ENCODE data around the gene CMTM4. TPM values are rescaled to one million over a fixed set of nuclear protein-coding genes. Genes with fewer than 3 reads are reported as not detected.
"Not testable (repeated sequence)": the region's sequence is repeated elsewhere in the genome, so short reads cannot be mapped to it uniquely, and the experiment has no call there.

CMTM4 gene
- total RNA-seq, 1 donor from 2014 or later = 32.5 TPM

DNA sequence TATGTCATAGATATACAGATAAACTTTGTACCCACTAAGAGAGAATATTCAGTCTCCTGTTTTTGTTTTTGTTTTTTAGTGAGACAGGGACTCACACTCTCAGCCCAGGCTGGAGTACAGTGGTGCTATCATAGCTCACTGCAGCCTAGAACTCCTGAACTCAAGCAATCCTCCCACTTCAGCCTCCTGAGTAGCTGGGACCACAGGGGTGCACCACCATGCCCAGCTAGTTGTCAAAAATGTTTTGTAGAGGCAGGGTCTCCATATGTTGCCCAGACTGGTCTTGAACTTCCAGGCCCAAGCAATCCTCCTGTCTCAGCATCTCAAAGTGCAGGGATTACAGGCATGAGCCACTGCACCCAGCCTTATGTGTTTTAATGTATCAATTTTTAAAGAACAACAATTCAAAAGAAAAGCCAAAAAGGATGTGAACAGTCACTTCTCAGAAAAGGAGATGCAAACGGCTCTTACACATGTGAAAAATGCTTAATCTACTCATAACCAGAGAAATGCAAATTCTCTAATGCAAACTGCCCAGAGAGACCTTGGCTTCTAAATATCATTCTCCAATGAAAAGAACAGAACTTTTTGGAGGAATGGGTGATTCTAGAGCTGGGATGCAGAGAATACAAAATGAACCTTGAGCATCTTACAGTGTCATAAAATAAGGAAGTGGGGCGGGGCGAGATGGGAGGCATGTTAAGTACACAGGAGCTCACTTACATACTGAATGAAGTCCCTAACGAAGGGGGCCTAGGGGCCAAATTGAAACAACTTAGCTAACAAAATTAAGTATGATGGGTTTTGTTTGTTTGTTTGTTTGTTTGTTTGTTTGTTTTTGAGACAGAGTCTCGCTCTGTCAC, 99.3 kb downstream of the CMTM4 start:
- H3K27me3 Mint-ChIP-seq (ENCODE audit: low read depth) = no peaks in the 10 kb centered on the region
- TF ChIP-seq, protein P1, sequence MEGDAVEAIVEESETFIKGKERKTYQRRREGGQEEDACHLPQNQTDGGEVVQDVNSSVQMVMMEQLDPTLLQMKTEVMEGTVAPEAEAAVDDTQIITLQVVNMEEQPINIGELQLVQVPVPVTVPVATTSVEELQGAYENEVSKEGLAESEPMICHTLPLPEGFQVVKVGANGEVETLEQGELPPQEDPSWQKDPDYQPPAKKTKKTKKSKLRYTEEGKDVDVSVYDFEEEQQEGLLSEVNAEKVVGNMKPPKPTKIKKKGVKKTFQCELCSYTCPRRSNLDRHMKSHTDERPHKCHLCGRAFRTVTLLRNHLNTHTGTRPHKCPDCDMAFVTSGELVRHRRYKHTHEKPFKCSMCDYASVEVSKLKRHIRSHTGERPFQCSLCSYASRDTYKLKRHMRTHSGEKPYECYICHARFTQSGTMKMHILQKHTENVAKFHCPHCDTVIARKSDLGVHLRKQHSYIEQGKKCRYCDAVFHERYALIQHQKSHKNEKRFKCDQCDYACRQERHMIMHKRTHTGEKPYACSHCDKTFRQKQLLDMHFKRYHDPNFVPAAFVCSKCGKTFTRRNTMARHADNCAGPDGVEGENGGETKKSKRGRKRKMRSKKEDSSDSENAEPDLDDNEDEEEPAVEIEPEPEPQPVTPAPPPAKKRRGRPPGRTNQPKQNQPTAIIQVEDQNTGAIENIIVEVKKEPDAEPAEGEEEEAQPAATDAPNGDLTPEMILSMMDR (IDR thresholded peaks at IDR 0.05) = no peak
- H3K4me1 Mint-ChIP-seq (ENCODE audit: low read depth) = no peaks in the 10 kb centered on the region
- H3K9me3 Mint-ChIP-seq (ENCODE audit: low read depth) = peaks cover 3% of the 10 kb centered on the region
- H3K27ac Mint-ChIP-seq (ENCODE audit: unreplicated experiment) = no peak overlapping the region
- DNase-seq (ENCODE audit: low spot score) = no peak
- no peak overlapping the region for H3K4me3 Mint-ChIP-seq (ENCODE audit: unreplicated experiment)
- no peaks in the 10 kb centered on the region for H3K36me3 Mint-ChIP-seq (ENCODE audit: low read depth)

DNA sequence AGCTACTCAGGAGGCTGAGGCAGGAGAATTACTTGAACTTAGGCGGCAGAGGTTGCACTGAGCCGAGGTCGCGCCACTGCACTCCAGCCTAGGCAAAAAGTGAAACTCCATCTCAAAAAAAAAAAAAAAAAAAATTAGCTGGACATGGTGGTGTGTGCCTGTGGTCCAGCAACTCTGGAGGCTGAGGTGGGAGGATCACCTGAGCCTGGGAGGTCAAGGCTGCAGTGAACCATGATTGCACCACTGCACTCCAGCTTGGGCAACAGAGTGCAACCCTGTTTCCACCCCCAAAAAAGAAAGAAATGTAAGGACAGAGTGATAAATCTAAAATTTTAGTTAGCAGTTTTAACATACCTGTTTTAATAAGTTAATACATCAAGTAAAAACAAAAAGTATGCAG, 100.0 kb downstream of the CMTM4 start:
- not testable (repeated sequence) for H3K27me3 Mint-ChIP-seq (ENCODE audit: low read depth); H3K4me1 Mint-ChIP-seq (ENCODE audit: low read depth); H3K36me3 Mint-ChIP-seq (ENCODE audit: low read depth); H3K4me3 Mint-ChIP-seq (ENCODE audit: unreplicated experiment); DNase-seq (ENCODE audit: low spot score); H3K9me3 Mint-ChIP-seq (ENCODE audit: low read depth); H3K27ac Mint-ChIP-seq (ENCODE audit: unreplicated experiment)

DNA sequence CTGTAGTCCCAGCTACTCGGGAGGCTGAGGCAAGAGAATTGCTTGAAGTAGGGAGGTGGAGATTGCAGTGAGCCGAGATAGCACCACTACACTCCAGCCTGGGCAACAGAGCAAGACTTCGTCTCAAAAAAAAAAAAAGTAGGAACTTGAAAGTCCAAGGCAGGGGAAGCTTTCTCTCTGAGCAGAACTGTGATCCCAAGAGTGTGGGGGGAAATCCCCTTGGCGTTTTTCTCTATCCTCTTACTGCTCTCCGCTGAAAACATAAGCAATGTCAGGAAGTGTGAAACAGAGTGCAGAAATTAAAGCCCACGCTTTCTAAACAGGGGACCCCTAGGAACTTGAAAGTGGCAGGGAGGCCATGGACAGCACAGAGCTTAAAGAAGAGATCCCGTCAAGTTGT, 101.8 kb downstream of the CMTM4 start:
- H3K4me3 Mint-ChIP-seq (ENCODE audit: unreplicated experiment) = no peak overlapping the region
- TF ChIP-seq, protein P1 (IDR thresholded peaks at IDR 0.05) = no peak
- H3K27ac Mint-ChIP-seq (ENCODE audit: unreplicated experiment) = no peak overlapping the region
- no peaks in the 10 kb centered on the region for H3K36me3 Mint-ChIP-seq (ENCODE audit: low read depth)
- DNase-seq (ENCODE audit: low spot score) = no peak
- no peaks in the 10 kb centered on the region for H3K27me3 Mint-ChIP-seq (ENCODE audit: low read depth)
- peaks cover 3% of the 10 kb centered on the region for H3K9me3 Mint-ChIP-seq (ENCODE audit: low read depth)
- H3K4me1 Mint-ChIP-seq (ENCODE audit: low read depth) = no peaks in the 10 kb centered on the region

DNA sequence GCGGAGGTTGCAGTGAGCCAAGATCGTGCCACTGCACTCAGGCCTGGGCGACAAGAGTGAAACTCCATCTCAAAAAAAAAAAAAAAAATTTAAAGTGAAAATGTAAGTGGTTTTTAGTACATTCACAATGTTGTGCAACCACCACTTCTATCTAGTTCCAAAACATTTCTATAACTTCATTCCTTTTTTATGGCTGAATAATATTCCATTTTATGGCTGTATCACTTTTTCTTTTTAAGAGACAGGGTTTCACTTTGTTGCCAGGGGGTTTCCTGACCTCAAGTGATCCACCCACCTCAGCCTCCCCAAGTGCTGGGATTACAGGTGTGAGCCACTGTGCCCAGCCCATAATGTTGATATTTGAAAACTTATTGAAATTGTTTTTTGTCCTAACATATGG, 103.7 kb downstream of the CMTM4 start:
- Mint-ChIP-seq H3K27ac (ENCODE audit: unreplicated experiment) (no peak overlapping the region), H3K36me3 (ENCODE audit: low read depth) (no peaks in the 10 kb centered on the region), H3K9me3 (ENCODE audit: low read depth) (peaks cover 3% of the 10 kb centered on the region), H3K4me1 (ENCODE audit: low read depth) (no peaks in the 10 kb centered on the region), H3K27me3 (ENCODE audit: low read depth) (no peaks in the 10 kb centered on the region), H3K4me3 (ENCODE audit: unreplicated experiment) (no peak overlapping the region)
- DNase-seq (ENCODE audit: low spot score) = no peak
- TF ChIP-seq, protein P1 (IDR thresholded peaks at IDR 0.05) = no peak

DNA sequence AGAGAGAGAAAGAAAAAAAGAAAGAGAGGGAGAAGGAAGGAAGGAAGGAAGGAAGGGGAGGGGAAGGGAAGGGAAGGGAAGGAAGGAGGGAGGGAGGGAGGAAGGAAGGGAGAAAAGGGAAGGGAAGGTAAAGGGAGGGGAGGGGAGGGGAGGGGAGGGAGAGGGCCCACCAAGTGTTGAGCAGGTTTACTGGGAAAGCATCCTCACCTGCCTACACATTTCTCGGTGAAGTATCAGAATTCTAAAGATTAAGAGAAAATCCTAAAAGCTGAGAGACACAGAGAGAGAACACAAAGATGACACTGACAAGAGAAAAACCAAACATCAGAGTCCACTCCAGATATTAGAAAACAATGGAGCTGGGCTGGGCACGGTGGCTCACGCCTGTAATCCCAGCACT, 104.3 kb downstream of the CMTM4 start:
- H3K4me3 Mint-ChIP-seq (ENCODE audit: unreplicated experiment) = no peak overlapping the region
- TF ChIP-seq, protein P1 (IDR thresholded peaks at IDR 0.05) = no peak
- H3K4me1 Mint-ChIP-seq (ENCODE audit: low read depth) = no peaks in the 10 kb centered on the region
- no peak overlapping the region for H3K27ac Mint-ChIP-seq (ENCODE audit: unreplicated experiment)
- no peaks in the 10 kb centered on the region for H3K36me3 Mint-ChIP-seq (ENCODE audit: low read depth)
- DNase-seq (ENCODE audit: low spot score) = no peak
- no peaks in the 10 kb centered on the region for H3K27me3 Mint-ChIP-seq (ENCODE audit: low read depth)
- peaks cover 3% of the 10 kb centered on the region for H3K9me3 Mint-ChIP-seq (ENCODE audit: low read depth)

DNA sequence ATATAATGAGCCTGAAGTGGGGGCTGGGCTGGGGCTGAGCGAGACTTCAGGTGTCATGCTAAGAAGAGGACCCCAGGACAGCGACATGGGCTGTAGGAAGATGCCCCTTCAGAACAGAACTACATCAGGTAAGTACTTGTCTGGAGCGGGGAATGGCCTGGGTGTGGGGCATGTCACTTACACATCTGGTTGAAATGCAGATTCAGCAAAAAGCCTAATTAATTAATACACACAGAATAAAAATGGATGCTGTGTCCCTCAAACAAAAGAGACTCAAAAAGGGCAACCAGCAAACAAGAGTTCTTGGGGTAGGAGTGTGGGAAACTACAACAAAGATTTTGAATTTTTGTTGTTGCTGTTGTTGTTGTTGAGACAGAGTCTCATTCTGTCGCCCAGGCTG, 105.5 kb downstream of the CMTM4 start:
- Mint-ChIP-seq H3K4me3 (ENCODE audit: unreplicated experiment) (no peak overlapping the region), H3K36me3 (ENCODE audit: low read depth) (no peaks in the 10 kb centered on the region), H3K9me3 (ENCODE audit: low read depth) (peaks cover 3% of the 10 kb centered on the region), H3K27me3 (ENCODE audit: low read depth) (no peaks in the 10 kb centered on the region), H3K4me1 (ENCODE audit: low read depth) (no peaks in the 10 kb centered on the region), H3K27ac (ENCODE audit: unreplicated experiment) (no peak overlapping the region)
- DNase-seq (ENCODE audit: low spot score) = no peak
- TF ChIP-seq, protein P1 (IDR thresholded peaks at IDR 0.05) = no peak

All from chondrocyte (in vitro differentiated cells).